ENCODE results near the gene MYO3B. TPM values are rescaled to one million over a fixed set of nuclear protein-coding genes. Genes with fewer than 3 reads are reported as not detected.

The MYO3B gene
- total RNA-seq, 1 donor from 2014 or later: not detected

GRCh38 chr2:170202437-170202836 lies 24.5 kb downstream of the MYO3B start:
- Mint-ChIP-seq H3K27me3 (ENCODE audit: low read depth) (peaks cover 2% of the 10 kb centered on the region), H3K36me3 (ENCODE audit: low read depth) (no peaks in the 10 kb centered on the region), H3K27ac (ENCODE audit: unreplicated experiment) (no peak overlapping the region), H3K4me3 (no peak overlapping the region), H3K4me1 (peaks cover 40% of the 10 kb centered on the region), H3K9me3 (peaks cover 7% of the 10 kb centered on the region)
- TF ChIP-seq CTCF (conservative IDR thresholded peaks at IDR 0.05): no peak
- DNase-seq (ENCODE audit: low read depth, low spot score): no peak

GRCh38 chr2:170204298-170204951 lies 26.5 kb downstream of the MYO3B start:
- H3K4me3 Mint-ChIP-seq: no peak overlapping the region
- no peak overlapping the region for H3K27ac Mint-ChIP-seq (ENCODE audit: unreplicated experiment)
- no peak for TF ChIP-seq CTCF (conservative IDR thresholded peaks at IDR 0.05)
- peaks cover 33% of the 10 kb centered on the region for H3K4me1 Mint-ChIP-seq
- H3K27me3 Mint-ChIP-seq (ENCODE audit: low read depth): no peaks in the 10 kb centered on the region
- H3K36me3 Mint-ChIP-seq (ENCODE audit: low read depth): no peaks in the 10 kb centered on the region
- DNase-seq (ENCODE audit: low read depth, low spot score): no peak
- H3K9me3 Mint-ChIP-seq: peaks cover 6% of the 10 kb centered on the region

- TF ChIP-seq CTCF (conservative IDR thresholded peaks at IDR 0.05): no peak
- Mint-ChIP-seq H3K4me1 (peaks cover 25% of the 10 kb centered on the region), H3K27ac (ENCODE audit: unreplicated experiment) (no peak overlapping the region), H3K27me3 (ENCODE audit: low read depth) (no peaks in the 10 kb centered on the region), H3K4me3 (no peak overlapping the region), H3K36me3 (ENCODE audit: low read depth) (no peaks in the 10 kb centered on the region), H3K9me3 (peaks cover 6% of the 10 kb centered on the region)
- DNase-seq (ENCODE audit: low read depth, low spot score): no peak
These were observed 28.3 kb downstream of the MYO3B start for GRCh38 chr2:170206246-170206645.

- no peak for TF ChIP-seq CTCF (conservative IDR thresholded peaks at IDR 0.05)
- Mint-ChIP-seq H3K36me3 (ENCODE audit: low read depth) (no peaks in the 10 kb centered on the region), H3K27ac (ENCODE audit: unreplicated experiment) (no peak overlapping the region), H3K9me3 (peaks cover 9% of the 10 kb centered on the region), H3K27me3 (ENCODE audit: low read depth) (no peaks in the 10 kb centered on the region), H3K4me1 (peaks cover 18% of the 10 kb centered on the region), H3K4me3 (no peak overlapping the region)
- DNase-seq (ENCODE audit: low read depth, low spot score): no peak
These were observed 29.0 kb downstream of the MYO3B start for GRCh38 chr2:170206805-170207407.

GRCh38 chr2:170207901-170208300 lies 30.0 kb downstream of the MYO3B start:
- H3K9me3 Mint-ChIP-seq: peaks cover 9% of the 10 kb centered on the region
- no peaks in the 10 kb centered on the region for H3K27me3 Mint-ChIP-seq (ENCODE audit: low read depth)
- H3K4me1 Mint-ChIP-seq: peaks cover 12% of the 10 kb centered on the region
- no peak for DNase-seq (ENCODE audit: low read depth, low spot score)
- H3K4me3 Mint-ChIP-seq: no peak overlapping the region
- H3K36me3 Mint-ChIP-seq (ENCODE audit: low read depth): no peaks in the 10 kb centered on the region
- H3K27ac Mint-ChIP-seq (ENCODE audit: unreplicated experiment): no peak overlapping the region
- TF ChIP-seq CTCF (conservative IDR thresholded peaks at IDR 0.05): no peak

All from neural crest cell (in vitro differentiated cells).